ENCODE measurements around the gene PMEL. TPM values are rescaled to one million over a fixed set of nuclear protein-coding genes. Genes with fewer than 3 reads are reported as not detected.

PMEL gene
- total and polyA plus RNA-seq, 2 of the 8 experiments (the other 6 are each of a cell fraction or from before 2014, with no cell fraction given), result 120 to 382 TPM

DNA sequence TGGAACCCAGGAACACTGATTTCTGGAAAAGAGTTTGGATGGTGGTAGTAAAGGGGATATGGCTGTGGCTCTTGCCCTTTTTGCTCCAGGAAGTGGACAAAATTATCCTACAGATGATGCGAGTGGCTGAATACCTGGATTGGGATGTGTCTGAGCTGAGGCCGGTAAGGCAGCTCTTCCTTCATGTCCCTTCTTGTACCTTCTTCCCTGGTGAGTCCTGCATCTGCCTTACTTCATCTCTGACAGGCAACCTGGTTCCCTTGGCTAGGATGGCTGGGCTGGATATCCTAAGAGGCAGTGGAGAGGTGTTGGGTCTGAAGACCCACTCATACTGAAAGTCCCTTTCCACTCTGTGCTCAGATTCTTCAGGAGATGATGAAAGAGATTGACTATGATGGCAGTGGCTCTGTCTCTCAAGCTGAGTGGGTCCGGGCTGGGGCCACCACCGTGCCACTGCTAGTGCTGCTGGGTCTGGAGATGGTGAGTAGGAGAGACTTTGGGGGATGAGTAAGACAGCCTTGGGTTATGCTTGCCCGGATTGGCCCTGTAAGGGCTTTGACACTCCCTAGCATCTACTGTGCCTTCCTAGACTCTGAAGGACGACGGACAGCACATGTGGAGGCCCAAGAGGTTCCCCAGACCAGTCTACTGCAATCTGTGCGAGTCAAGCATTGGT, 26.9 kb downstream of the PMEL start:
- Histone ChIP-seq H2AFZ (ENCODE audit: low read length) (no peak overlapping the region), H2BK15ac (ENCODE audit: low read length) (no peak overlapping the region; the same call in 1 of the 2 replicates), H3K4me1 (replicated peaks in 1 of 4; ENCODE audit: control insufficient read depth in 3 of 4, insufficient read depth in 4 of 4, low read length in 3 of 4) (peaks cover 0 to 9% (median 2%) of the 10 kb centered on the region in 4 experiments; a peak in 4 of 7 replicates), H2AK5ac (ENCODE audit: low read depth, low read length) (no peak overlapping the region), H4K91ac (replicated peaks; ENCODE audit: insufficient read length, low read length) (no peak overlapping the region), H3K4ac (replicated peaks; ENCODE audit: insufficient read length, low read depth, low read length) (no peak overlapping the region), H3K27me3 (replicated peaks in 1 of 4; ENCODE audit: control insufficient read depth in 3 of 4, extremely low read depth in 1 of 4, insufficient read depth in 3 of 4, low read length in 3 of 4) (peaks cover 0 to 2% (median 0%) of the 10 kb centered on the region in 4 experiments; a peak in 2 of 7 replicates), H4K5ac (ENCODE audit: insufficient read length, low read depth, low read length) (no peak overlapping the region), H2BK5ac (ENCODE audit: low read depth, low read length) (no peak overlapping the region), H3K56ac (replicated peaks; ENCODE audit: insufficient read length, low read depth, low read length) (no peak overlapping the region), H4K8ac (ENCODE audit: extremely low read depth, insufficient read depth, low read length) (no peak overlapping the region), H3K9ac (replicated peaks in 1 of 4; ENCODE audit: extremely low read depth in 1 of 4, low read depth in 3 of 4, low read length in 3 of 4) (peak overlapping the region in 1 of 4 experiments; percentile 5; a peak in 1 of 7 replicates), H3K23me2 (ENCODE audit: low read depth, low read length) (peaks cover 2% of the 10 kb centered on the region; the same call in 1 of the 2 replicates), H3K79me1 (ENCODE audit: low read depth, low read length) (no peaks in the 10 kb centered on the region), H3K79me2 (ENCODE audit: control insufficient read depth in 1 of 2, insufficient read depth in 2 of 2, low read length in 2 of 2) (no peaks in the 10 kb centered on the region), H3K4me3 (ENCODE audit: extremely low read depth in 1 of 4, insufficient read depth in 2 of 4, low read depth in 3 of 4, low read length in 4 of 4) (no peak overlapping the region), H3K4me2 (ENCODE audit: insufficient read depth in 1 of 2, low read depth in 2 of 2, low read length in 2 of 2) (no peak overlapping the region), H2BK20ac (ENCODE audit: low read length) (no peak overlapping the region), H2BK120ac (replicated peaks; ENCODE audit: low read depth, low read length) (no peak overlapping the region), H3K23ac (ENCODE audit: insufficient read length) (no peak overlapping the region), H4K20me1 (replicated peaks in 1 of 2; ENCODE audit: control insufficient read depth in 1 of 2, insufficient read depth in 2 of 2, low read length in 2 of 2) (no peaks in the 10 kb centered on the region), H3K36me3 (ENCODE audit: control insufficient read depth in 2 of 4, insufficient read depth in 4 of 4, low read length in 3 of 4) (no peaks in the 10 kb centered on the region), H2BK12ac (ENCODE audit: low read depth, low read length) (no peak overlapping the region), H3K27ac (ENCODE audit: low read depth, low read length) (no peak overlapping the region), H3K9me3 (ENCODE audit: insufficient read depth in 2 of 2, low read depth in 1 of 2, low read length in 1 of 2) (no peaks in the 10 kb centered on the region), H3K18ac (ENCODE audit: extremely low read depth, low read length) (no peak overlapping the region), H3K14ac (ENCODE audit: insufficient read length) (no peak overlapping the region)
- 92% methylated on average over 8 of the region's 8 CpGs; no CpG with 5 or more reads in 1 of the 2 experiments for WGBS, 2 experiments (ENCODE audit: extremely low coverage in 1 of 2, insufficient coverage in 1 of 2, insufficient read length in 1 of 2, insufficient replicate concordance in 2 of 2, low coverage in 1 of 2, low lambda C conversion rate in 2 of 2, missing lambda C conversion rate in 1 of 2)
- no peak for DNase-seq (ENCODE audit: low read depth in 1 of 2, low spot score in 2 of 2)
- CTCF ChIA-PET (ENCODE audit: partially characterized antibody), result interaction anchor here (0.9 to 7.9 kb wide), 22 partner anchors 10 to 209 kb away, joined by 3 to 71 read pairs (median 5); partner anchors contain the start of genes DGKA, DNAJC14, PYM1 and SARNP
- POLR2A ChIA-PET (ENCODE audit: partially characterized antibody), result interaction anchor here (0.5 to 2.5 kb wide), 11 partner anchors 9 to 350 kb away, joined by 3 to 18 read pairs (median 4); partner anchors contain the start of gene PYM1
- FAIRE-seq, result no peak
- TF ChIP-seq POLR2AphosphoS5 (IDR thresholded peaks at IDR 0.05; ENCODE audit: low read depth, low read length), result no peak
- no peak for TF ChIP-seq EGR1 (IDR thresholded peaks at IDR 0.05; ENCODE audit: borderline replicate concordance, low read depth, low read length)
- no peak for TF ChIP-seq TAF1 (IDR thresholded peaks at IDR 0.05; ENCODE audit: low read depth, low read length)
- TF ChIP-seq SIN3A (conservative IDR thresholded peaks at IDR 0.05 in 1 of 2, IDR thresholded peaks at IDR 0.05 in 1 of 2; ENCODE audit: low read depth in 1 of 2, low read length in 2 of 2), result no peak
- no peak for TF ChIP-seq POLR2A (IDR thresholded peaks at IDR 0.05; ENCODE audit: control extremely low read depth in 1 of 2, low read depth in 2 of 2, low read length in 2 of 2)
- TF ChIP-seq SAP30 (IDR thresholded peaks at IDR 0.05; ENCODE audit: insufficient read depth, insufficient replicate concordance, low read length), result no peak
- TF ChIP-seq TEAD4 (IDR thresholded peaks at IDR 0.05; ENCODE audit: low read depth, low read length), result no peak
- TF ChIP-seq ASH2L (IDR thresholded peaks at IDR 0.05; ENCODE audit: low read length), result no peak
- TF ChIP-seq RXRA (IDR thresholded peaks at IDR 0.05; ENCODE audit: insufficient read depth, low read depth, low read length), result no peak
- no peak for TF ChIP-seq CREB1 (IDR thresholded peaks at IDR 0.05)
- no peak for TF ChIP-seq NANOG (IDR thresholded peaks at IDR 0.05; ENCODE audit: insufficient read depth, low read depth, low read length, poor library complexity, severe bottlenecking)
- TF ChIP-seq TCF12 (IDR thresholded peaks at IDR 0.05; ENCODE audit: low read depth, low read length), result no peak
- no peak for TF ChIP-seq TAF7 (optimal IDR thresholded peaks at IDR 0.05; ENCODE audit: borderline replicate concordance, low read depth, low read length)

Data from H1 (cell line).